ENCODE results near the gene LITAF.

GRCh38 chr16:11547118-11547916, 39.4 kb downstream of the LITAF start:
- no peak for TF ChIP-seq CTCF (conservative IDR thresholded peaks at IDR 0.05; ENCODE audit: low read length)
- TF ChIP-seq EZH2phosphoT487 (IDR thresholded peaks at IDR 0.05; ENCODE audit: borderline replicate concordance), result no peak

All from Loucy (cell line).